ENCODE measurements around the gene ATP12A.

ATP12A gene

DNA sequence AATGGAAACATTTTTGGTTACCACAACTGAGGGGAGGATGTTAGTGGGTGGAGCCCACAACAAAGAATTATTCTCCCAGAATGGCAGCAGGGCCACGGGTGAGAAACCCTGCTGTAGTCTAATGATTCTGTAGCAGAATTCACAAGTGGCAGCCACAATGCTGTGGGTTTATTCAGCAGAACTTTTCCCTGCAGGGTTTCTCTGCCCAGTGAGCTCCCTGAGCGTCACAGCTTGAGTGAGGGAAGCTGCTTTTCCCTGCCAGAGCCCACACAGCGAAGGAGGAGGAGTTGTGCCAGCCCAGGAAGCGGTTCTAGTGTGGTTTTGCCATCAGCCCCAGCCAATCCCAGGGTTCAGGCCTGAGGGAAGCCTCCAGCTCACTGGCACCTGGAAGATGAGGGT is 4.4 kb downstream of the ATP12A start:
- DNase-seq (ENCODE audit: insufficient read length, low spot score) (no peak), FAIRE-seq (no peak)

DNA sequence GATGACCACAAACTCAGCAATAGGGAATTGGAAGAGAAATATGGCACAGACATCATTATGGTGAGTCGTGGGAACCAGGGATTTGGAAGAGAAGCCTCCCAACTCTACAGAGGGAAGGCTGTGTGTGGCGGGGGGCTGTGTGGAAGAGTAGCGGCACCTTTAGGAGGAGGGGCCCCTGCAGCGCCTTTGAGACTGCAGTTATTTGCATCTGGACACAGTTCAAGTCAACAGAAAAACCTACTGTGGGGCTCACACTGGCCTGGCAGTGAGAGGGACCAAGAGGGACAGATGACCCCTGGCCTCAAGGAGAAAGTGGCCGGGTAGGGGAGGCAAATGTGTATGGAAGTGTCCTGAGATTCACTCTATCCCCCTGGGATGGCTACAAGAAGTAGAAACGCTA is 5.1 kb downstream of the ATP12A start:
- DNase-seq (ENCODE audit: insufficient read length, low spot score) (no peak), FAIRE-seq (no peak)

DNA sequence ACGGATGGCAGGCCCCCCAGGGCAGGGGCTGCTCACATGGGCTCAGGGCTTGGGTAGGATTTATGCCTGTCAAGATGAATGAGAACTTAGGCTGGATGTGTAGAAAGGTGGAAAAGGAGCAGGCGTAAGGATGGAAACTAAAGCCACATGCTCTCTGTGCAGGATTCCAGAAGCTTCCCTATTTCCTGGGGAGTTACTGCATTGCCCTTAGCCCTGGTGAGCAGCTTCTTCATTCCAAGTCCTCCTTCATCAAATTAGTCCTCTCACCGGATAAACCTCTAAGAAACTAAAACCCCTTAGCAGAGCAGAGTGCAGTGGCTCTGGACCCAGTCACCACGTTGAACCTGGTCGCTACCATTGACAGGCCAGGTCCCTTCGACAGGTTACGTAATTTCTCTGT is 7.4 kb downstream of the ATP12A start:
- FAIRE-seq (no peak), DNase-seq (ENCODE audit: insufficient read length, low spot score) (no peak)

DNA sequence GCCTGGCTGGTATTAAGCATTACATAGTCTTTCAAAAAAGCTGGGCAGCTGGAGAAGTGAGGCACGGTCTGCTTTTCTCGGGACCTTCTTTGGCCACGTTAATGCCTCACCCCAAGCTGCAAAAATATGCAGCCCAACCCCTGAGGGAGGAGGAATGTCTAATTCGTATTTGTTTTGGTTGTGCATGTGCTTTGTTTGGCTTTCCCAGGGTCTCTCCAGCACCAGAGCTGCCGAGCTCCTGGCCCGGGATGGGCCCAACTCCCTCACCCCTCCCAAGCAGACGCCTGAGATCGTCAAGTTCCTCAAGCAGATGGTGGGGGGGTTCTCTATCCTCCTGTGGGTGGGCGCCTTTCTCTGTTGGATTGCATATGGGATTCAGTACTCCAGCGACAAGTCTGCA is 7.9 kb downstream of the ATP12A start:
- DNase-seq (ENCODE audit: insufficient read length, low spot score) (no peak), FAIRE-seq (no peak)

GRCh38 chr13:24688950-24689349 is 8.7 kb downstream of the ATP12A start:
- no peak for DNase-seq (ENCODE audit: insufficient read length, low spot score)
- no peak for FAIRE-seq

DNA sequence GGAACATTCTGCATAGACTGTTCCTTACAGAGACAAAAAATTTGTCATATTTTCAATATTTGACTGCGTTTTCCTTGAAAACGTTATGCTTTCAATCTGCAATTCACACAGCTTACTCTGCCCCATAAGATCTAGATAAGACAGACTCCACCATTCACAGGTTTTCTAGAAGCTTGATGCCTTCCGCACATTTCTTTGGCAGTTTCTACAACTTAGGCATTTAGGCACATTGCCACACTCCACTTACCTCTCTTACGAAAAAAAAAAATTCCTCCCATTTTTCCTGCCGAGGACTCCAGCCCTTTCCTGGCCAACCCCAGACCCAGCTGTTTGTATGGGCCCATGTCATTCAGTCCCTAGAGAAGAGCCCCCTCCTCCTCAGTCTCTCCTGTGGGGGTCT is 11.2 kb downstream of the ATP12A start:
- no peak for DNase-seq (ENCODE audit: insufficient read length, low spot score)
- FAIRE-seq: no peak

GRCh38 chr13:24692561-24692960 is 12.4 kb downstream of the ATP12A start:
- no peak for FAIRE-seq
- no peak for DNase-seq (ENCODE audit: insufficient read length, low spot score)

- peak; percentile 69 for DNase-seq (ENCODE audit: insufficient read length, low spot score)
- FAIRE-seq: peak; percentile 93
Measured at GRCh38 chr13:24693862-24694471, 13.8 kb downstream of the ATP12A start.

DNA sequence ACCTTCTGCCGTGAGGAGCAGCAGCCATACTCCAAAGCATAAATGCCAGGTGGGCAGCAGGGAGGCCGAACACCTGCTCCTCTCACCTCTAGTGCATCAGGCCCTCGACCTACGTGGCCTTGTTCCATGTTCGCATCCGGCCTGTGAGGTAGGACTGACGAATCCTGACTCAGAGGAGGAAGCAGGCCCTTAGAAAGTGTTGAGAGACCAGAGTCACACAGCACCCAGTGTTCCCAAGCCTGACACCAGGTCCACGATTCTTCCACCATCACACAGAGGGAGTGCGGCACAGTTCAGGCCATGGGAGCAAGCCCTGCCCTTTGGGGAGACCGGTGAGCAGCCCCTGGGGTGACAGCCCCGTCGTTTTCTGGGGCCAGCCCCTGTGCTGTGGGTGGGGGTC is 14.7 kb downstream of the ATP12A start:
- DNase-seq (ENCODE audit: insufficient read length, low spot score) (no peak), FAIRE-seq (no peak)

GRCh38 chr13:24698686-24699085 is 18.5 kb downstream of the ATP12A start:
- no peak for FAIRE-seq
- no peak for DNase-seq (ENCODE audit: insufficient read length, low spot score)

GRCh38 chr13:24699541-24699940 is 19.3 kb downstream of the ATP12A start:
- no peak for DNase-seq (ENCODE audit: insufficient read length, low spot score)
- no peak for FAIRE-seq

DNA sequence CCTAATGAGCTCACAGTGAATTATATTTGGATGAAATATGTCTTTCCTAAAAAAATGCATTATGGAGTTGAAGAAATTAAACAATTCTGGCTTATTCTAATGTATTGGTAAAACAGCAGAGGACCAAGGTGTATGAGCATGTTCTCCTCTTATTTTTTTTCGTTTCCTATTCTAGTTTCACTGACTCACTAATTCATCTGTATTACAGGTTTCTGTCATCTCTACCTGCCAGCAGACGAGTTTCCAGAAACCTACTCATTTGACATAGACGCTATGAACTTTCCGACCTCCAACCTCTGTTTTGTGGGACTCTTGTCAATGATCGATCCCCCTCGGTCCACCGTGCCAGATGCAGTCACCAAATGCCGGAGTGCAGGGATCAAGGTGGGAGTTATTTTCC is 20.3 kb downstream of the ATP12A start:
- FAIRE-seq: no peak

GRCh38 chr13:24706886-24707585 is 26.8 kb downstream of the ATP12A start:
- no peak for FAIRE-seq
- no peak for DNase-seq (ENCODE audit: insufficient read length, low spot score)

More for the DNA sequence above, 20.3 kb downstream of the ATP12A start:
- DNase-seq (ENCODE audit: insufficient read length, low spot score): no peak

DNA sequence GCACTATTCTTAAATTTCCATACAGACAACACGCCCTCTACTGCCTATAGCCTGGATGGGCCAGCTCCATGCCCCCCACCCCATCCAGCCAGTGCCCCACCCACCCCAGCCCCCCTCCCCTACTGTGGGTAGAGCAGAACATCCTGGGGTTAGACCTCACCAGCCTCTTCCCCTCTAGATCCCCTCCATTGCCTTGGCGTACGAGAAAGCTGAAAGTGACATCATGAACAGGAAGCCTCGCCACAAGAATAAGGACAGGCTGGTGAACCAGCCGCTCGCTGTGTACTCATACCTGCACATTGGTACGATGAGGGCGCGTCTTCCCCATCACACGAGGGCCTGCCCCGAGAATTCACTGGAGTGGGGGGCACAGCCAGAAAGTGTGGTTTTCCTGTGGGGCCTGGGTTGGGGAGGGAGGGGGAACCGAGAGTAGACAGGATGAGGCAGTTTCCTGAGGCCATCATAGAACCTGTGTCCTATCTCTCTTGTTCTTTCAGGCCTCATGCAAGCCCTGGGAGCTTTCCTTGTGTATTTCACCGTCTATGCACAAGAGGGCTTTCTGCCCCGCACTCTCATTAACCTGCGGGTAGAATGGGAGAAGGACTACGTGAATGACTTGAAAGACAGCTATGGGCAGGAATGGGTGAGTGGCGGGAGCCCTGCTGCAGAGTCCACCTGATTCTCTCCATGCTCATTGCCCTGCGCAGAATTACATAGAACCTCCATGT is 29.1 kb downstream of the ATP12A start:
- FAIRE-seq (peak; percentile 58), DNase-seq (ENCODE audit: insufficient read length, low spot score) (peak; percentile 58)

GRCh38 chr13:24713022-24713421 is 32.8 kb downstream of the ATP12A start:
- DNase-seq (ENCODE audit: insufficient read length, low spot score) (no peak), FAIRE-seq (no peak)

DNA sequence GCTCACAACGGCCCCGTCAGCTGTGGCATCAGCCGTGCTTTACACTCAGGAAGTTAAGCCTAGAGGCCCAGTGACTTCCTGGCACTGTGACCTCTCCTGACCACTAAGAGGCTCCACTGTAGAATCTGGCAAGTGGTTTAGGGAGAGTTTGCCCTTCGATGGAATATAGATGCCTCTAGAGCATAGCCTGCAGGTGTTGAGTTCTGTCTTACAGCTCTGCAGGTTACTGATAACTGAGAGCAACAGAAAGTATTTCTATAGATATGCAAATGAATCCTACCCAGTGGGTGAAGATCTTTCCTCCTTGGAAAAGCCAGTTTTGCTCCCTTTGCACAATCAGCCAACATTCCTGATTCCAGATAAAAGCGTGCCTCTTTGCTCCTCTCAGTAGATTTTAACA is 35.8 kb downstream of the ATP12A start:
- FAIRE-seq: no peak
- no peak for DNase-seq (ENCODE audit: insufficient read length, low spot score)

- DNase-seq (ENCODE audit: insufficient read length, low spot score): no peak
Measured at GRCh38 chr13:24716446-24716845, 36.2 kb downstream of the ATP12A start.

GRCh38 chr13:24717217-24717616 is 37.0 kb downstream of the ATP12A start:
- FAIRE-seq (no peak), DNase-seq (ENCODE audit: insufficient read length, low spot score) (no peak)

More at GRCh38 chr13:24716446-24716845, 36.2 kb downstream of the ATP12A start:
- FAIRE-seq: no peak

DNA sequence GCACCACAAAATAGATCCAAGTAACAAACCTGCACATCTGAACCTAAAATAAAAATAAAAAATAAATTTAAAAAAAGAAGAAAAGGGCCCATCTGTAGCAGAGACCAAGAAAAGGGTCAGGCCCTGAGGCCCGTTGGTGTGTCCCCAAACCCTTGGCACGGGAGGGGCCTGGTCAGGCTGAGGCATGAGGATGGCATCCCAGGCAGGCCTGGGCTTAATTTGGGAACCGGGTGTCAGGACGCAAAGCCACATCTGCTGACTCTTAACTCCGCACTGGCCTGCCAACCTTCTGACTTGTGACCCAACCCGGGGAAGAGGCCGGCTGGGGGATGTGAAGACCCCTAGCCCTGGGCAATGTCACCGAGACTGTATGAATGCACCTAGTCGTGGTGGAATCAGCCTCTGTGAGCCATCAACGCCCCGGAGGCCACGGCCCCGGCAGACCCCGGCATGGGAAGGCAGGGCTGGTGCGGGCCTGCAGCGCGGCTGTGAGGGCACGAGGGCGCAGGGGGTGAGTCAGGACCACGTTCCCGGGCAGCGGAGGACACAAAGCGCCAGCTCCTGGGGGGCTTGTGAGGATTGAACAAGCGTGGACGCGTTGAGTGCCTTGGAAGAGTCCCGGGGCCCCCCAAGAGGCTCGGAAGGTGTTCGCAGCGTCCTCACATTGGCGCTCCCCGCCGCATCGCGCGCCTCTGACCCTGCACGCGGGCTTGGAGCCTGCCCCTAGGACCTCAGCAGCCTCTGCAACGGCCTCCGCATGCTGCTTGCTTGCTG is 38.2 kb downstream of the ATP12A start:
- DNase-seq (ENCODE audit: insufficient read length, low spot score) (no peak), FAIRE-seq (no peak)

- no peak for DNase-seq (ENCODE audit: insufficient read length, low spot score)
- no peak for FAIRE-seq
Measured at GRCh38 chr13:24719139-24719538, 38.9 kb downstream of the ATP12A start.

DNA sequence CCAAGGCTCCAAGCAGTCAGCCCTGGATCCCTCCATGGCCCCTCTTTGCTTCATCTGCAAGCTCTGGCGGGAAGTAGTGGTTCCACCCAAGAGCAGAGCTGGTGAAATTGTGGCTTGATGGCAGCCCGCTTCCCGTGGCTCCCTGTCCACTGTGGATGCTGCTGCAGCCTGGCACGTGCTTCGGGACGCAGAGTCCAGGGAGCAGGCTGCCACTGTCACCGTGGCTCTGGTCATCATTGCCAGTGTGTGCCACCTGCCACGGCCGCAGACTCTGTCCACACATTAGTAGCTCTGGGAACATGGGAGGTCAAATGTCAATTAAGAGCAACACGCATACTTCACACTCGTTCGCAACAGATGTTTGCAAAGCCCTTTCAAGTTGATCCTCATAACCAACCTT is 43.0 kb downstream of the ATP12A start:
- FAIRE-seq: no peak
- no peak for DNase-seq (ENCODE audit: insufficient read length, low spot score)

All from GM19239 (cell line).